ENCODE measurements around the gene PCYT1B.
"Not testable (repeated sequence)": the region's sequence is repeated elsewhere in the genome, so short reads cannot be mapped to it uniquely, and the experiment has no call there.

Gene PCYT1B

GRCh38 chrX:24643116-24643515 is 4.0 kb downstream of the PCYT1B start:
- no peak for DNase-seq

- DNase-seq: no peak
Observed at GRCh38 chrX:24629701-24630100, 17.4 kb downstream of the PCYT1B start.

GRCh38 chrX:24619647-24620046 is 27.5 kb downstream of the PCYT1B start:
- peak; percentile 7 for DNase-seq

- no peak for DNase-seq
Observed at GRCh38 chrX:24610516-24610915, 36.6 kb downstream of the PCYT1B start.

- DNase-seq: no peak
Observed at GRCh38 chrX:24607616-24608015, 39.5 kb downstream of the PCYT1B start.

- DNase-seq: not testable (repeated sequence)
Observed at GRCh38 chrX:24605941-24606340, 41.2 kb downstream of the PCYT1B start.

- DNase-seq: no peak
Observed at GRCh38 chrX:24603191-24603590, 44.0 kb downstream of the PCYT1B start.

GRCh38 chrX:24601858-24602257 is 45.3 kb downstream of the PCYT1B start:
- no peak for DNase-seq

- DNase-seq: no peak
Observed at GRCh38 chrX:24594501-24594900, 52.6 kb downstream of the PCYT1B start.

- DNase-seq: no peak
Observed at GRCh38 chrX:24590111-24590510, 57.0 kb downstream of the PCYT1B start.

GRCh38 chrX:24577091-24577490 is 70.1 kb downstream of the PCYT1B start:
- DNase-seq: no peak

GRCh38 chrX:24575496-24575895 is 71.7 kb downstream of the PCYT1B start:
- no peak for DNase-seq

GRCh38 chrX:24574743-24575142 is 72.4 kb downstream of the PCYT1B start:
- peak; percentile 7 for DNase-seq

- no peak for DNase-seq
Observed at GRCh38 chrX:24567169-24567568, 80.0 kb downstream of the PCYT1B start.

GRCh38 chrX:24566240-24566639 is 80.9 kb downstream of the PCYT1B start:
- DNase-seq: no peak

- DNase-seq: no peak
Observed at GRCh38 chrX:24563291-24564010, 83.7 kb downstream of the PCYT1B start.

GRCh38 chrX:24561121-24561520 is 86.0 kb downstream of the PCYT1B start:
- DNase-seq: peak; percentile 20

- DNase-seq: no peak
Observed at GRCh38 chrX:24553011-24553410, 94.1 kb downstream of the PCYT1B start.

GRCh38 chrX:24550166-24550565 is 97.0 kb downstream of the PCYT1B start:
- DNase-seq: no peak

- no peak for DNase-seq
Observed at GRCh38 chrX:24547961-24548360, 99.2 kb downstream of the PCYT1B start.

- DNase-seq: no peak
Observed at GRCh38 chrX:24542756-24543155, 104.4 kb downstream of the PCYT1B start.

GRCh38 chrX:24536551-24536950 is 110.6 kb downstream of the PCYT1B start:
- DNase-seq: no peak

GRCh38 chrX:24528605-24529004 is 118.5 kb downstream of the PCYT1B start:
- DNase-seq: no peak

GRCh38 chrX:24526616-24527015 is 120.5 kb downstream of the PCYT1B start:
- DNase-seq: no peak

GRCh38 chrX:24525455-24525854 is 121.7 kb downstream of the PCYT1B start:
- DNase-seq: no peak

All from RPMI8226 (cell line).